GM04503 (cell line): ENCODE data around the gene OR2T5.
"Not testable (repeated sequence)": the region's sequence is repeated elsewhere in the genome, so short reads cannot be mapped to it uniquely, and the experiment has no call there.

Experiments
- DNase-seq: peaks from one replicate; pipeline ENCODE4 v3.0.0-alpha.2; 2012; ENCODE audit warnings: low read depth

The OR2T5 gene

GRCh38 chr1:248488289-248488688, at the start of gene OR2T5:
Gene OR2T5 (plus strand): TSS chr1:248488589. CDS start chr1:248488589, 0 bp downstream.
- DNase-seq, result not testable (repeated sequence)

- DNase-seq, result not testable (repeated sequence)
Observed at GRCh38 chr1:248438668-248439067, 49.7 kb upstream of the OR2T5 start.

- DNase-seq, result not testable (repeated sequence)
Observed at GRCh38 chr1:248439283-248439682, 49.1 kb upstream of the OR2T5 start.

GRCh38 chr1:248442500-248443277, 45.7 kb upstream of the OR2T5 start:
- DNase-seq, result not testable (repeated sequence)

- DNase-seq, result not testable (repeated sequence)
Observed at GRCh38 chr1:248444603-248445002, 43.8 kb upstream of the OR2T5 start.

GRCh38 chr1:248445399-248445798, 43.0 kb upstream of the OR2T5 start, which contains the start of gene OR2T2:
Gene OR2T2 (plus strand): TSS chr1:248445637. CDS start chr1:248452798, 7,161 bp downstream.
- DNase-seq, result not testable (repeated sequence)

- not testable (repeated sequence) for DNase-seq
Observed at GRCh38 chr1:248448409-248449074, 39.8 kb upstream of the OR2T5 start.

GRCh38 chr1:248449821-248450465, 38.4 kb upstream of the OR2T5 start:
- not testable (repeated sequence) for DNase-seq

GRCh38 chr1:248450466-248451145, 37.8 kb upstream of the OR2T5 start:
- DNase-seq, result not testable (repeated sequence)

GRCh38 chr1:248453619-248454018, 34.8 kb upstream of the OR2T5 start:
- DNase-seq, result not testable (repeated sequence)

- not testable (repeated sequence) for DNase-seq
Observed at GRCh38 chr1:248455045-248455444, 33.3 kb upstream of the OR2T5 start.

GRCh38 chr1:248456635-248457034, 31.8 kb upstream of the OR2T5 start:
- DNase-seq, result not testable (repeated sequence)

GRCh38 chr1:248459117-248459516, 29.3 kb upstream of the OR2T5 start:
- DNase-seq, result not testable (repeated sequence)

GRCh38 chr1:248471154-248471553, 17.2 kb upstream of the OR2T5 start:
- no peak for DNase-seq

GRCh38 chr1:248472111-248472510, 16.3 kb upstream of the OR2T5 start:
- DNase-seq, result not testable (repeated sequence)

- DNase-seq, result not testable (repeated sequence)
Observed at GRCh38 chr1:248473051-248473450, 15.3 kb upstream of the OR2T5 start, which contains the start of gene OR2T3. Gene OR2T3 (plus strand): TSS chr1:248473351. CDS start chr1:248473351, 0 bp downstream.

- DNase-seq, result not testable (repeated sequence)
Observed at GRCh38 chr1:248475660-248476059, 12.7 kb upstream of the OR2T5 start.

- DNase-seq, result not testable (repeated sequence)
Observed at GRCh38 chr1:248481686-248482579, 6.5 kb upstream of the OR2T5 start.

- not testable (repeated sequence) for DNase-seq
Observed at GRCh38 chr1:248496661-248497060, 8.3 kb downstream of the OR2T5 start.

GRCh38 chr1:248500305-248501035, 12.1 kb downstream of the OR2T5 start:
- not testable (repeated sequence) for DNase-seq
